GM18526 (cell line): Measurements from ENCODE around the gene DHX38.

ENCODE experiments used
- POLR2A ChIP-seq: IDR thresholded peaks from 3 replicates; pipeline ENCODE4 v1.6.1; 2011; ENCODE audit not compliant: insufficient read length; ENCODE audit errors: extremely low read depth

Gene DHX38

GRCh38 chr16:72132726-72133125, 39.1 kb downstream of the DHX38 start:
- TF ChIP-seq POLR2A = no peak

GRCh38 chr16:72134507-72134906, 40.9 kb downstream of the DHX38 start:
- TF ChIP-seq POLR2A = no peak

- TF ChIP-seq POLR2A = no peak
These were observed 43.9 kb downstream of the DHX38 start for GRCh38 chr16:72137380-72138063.

GRCh38 chr16:72138064-72138572, 44.5 kb downstream of the DHX38 start:
- no peak for TF ChIP-seq POLR2A

GRCh38 chr16:72139908-72140307, 46.3 kb downstream of the DHX38 start:
- TF ChIP-seq POLR2A = no peak

- no peak for TF ChIP-seq POLR2A
These were observed 48.8 kb downstream of the DHX38 start for GRCh38 chr16:72142476-72142875.

- TF ChIP-seq POLR2A = no peak
These were observed 56.2 kb downstream of the DHX38 start for GRCh38 chr16:72149676-72150464.

- TF ChIP-seq POLR2A = no peak
These were observed 65.7 kb downstream of the DHX38 start for GRCh38 chr16:72159386-72159785.

GRCh38 chr16:72159801-72160200, 66.2 kb downstream of the DHX38 start:
- no peak for TF ChIP-seq POLR2A

GRCh38 chr16:72162105-72162692, 68.6 kb downstream of the DHX38 start:
- TF ChIP-seq POLR2A = no peak
